CD4-positive, alpha-beta T cell (primary cell): ENCODE data around the gene KLHL1. TPM values are rescaled to one million over a fixed set of nuclear protein-coding genes. Genes with fewer than 3 reads are reported as not detected.

Experiments
- ATAC-seq: fragments of 200-7000 bp; cut with Tn5 transposase; one replicate; pipeline ENCODE4 v1.10.0; 2022; ENCODE audit warnings: mild to moderate bottlenecking; ENCODE audit not compliant: poor library complexity
- CTCF ChIA-PET: fragments of 350-600 bp; sonication (Branson Sonifier 250); formaldehyde crosslinking; loops from one replicate; lab custom pipeline; 2021; ENCODE audit warnings: antibody characterized with exemption, inconsistent platforms; lab: Charles Lee
- POLR2A ChIA-PET: fragments of 350-600 bp; sonication (Branson Sonifier 250); formaldehyde crosslinking; loops from one replicate; lab custom pipeline; 2021; ENCODE audit warnings: antibody characterized with exemption, inconsistent platforms; lab: Charles Lee
- DNase-seq, 14 experiments: peaks; one replicate each; pipeline ENCODE4 v3.0.0-alpha.2; 2013 to 2020; ENCODE audit warnings: mixed read lengths in 2 of 14
- H3K27ac ChIP-seq, 2 donors: one replicate each; pipeline versions ENCODE4 v1.5.1 to v1.7.0; 2013; ENCODE audit warnings: low read length in 2 of 2, low read depth in 1 of 2, mild to moderate bottlenecking in 1 of 2
- H3K27me3 ChIP-seq, 2 experiments: 1 replicate in 1 of 2; 2 replicates in 1 of 2; pipeline versions ENCODE4 v1.6.1 to v1.7.0; 2013; ENCODE audit warnings: low read length in 2 of 2, control low read depth in 1 of 2, mild to moderate bottlenecking in 1 of 2, moderate library complexity in 1 of 2; ENCODE audit not compliant: insufficient read depth in 2 of 2, control insufficient read depth in 1 of 2
- H3K36me3 ChIP-seq: one replicate; pipeline ENCODE4 v1.6.1; 2013; ENCODE audit warnings: low read length, control low read depth; ENCODE audit not compliant: insufficient read depth
- H3K4me1 ChIP-seq: one replicate; pipeline ENCODE4 v1.6.1; 2013; ENCODE audit warnings: low read length, control low read depth; ENCODE audit not compliant: insufficient read depth
- H3K4me3 ChIP-seq: one replicate; pipeline ENCODE4 v1.5.1; 2013; ENCODE audit warnings: mild to moderate bottlenecking, low read length, moderate library complexity
- H3K9me3 ChIP-seq, 2 experiments: 1 replicate in 1 of 2; 2 replicates in 1 of 2; pipeline versions ENCODE4 v1.6.1 to v1.7.0; 2013; ENCODE audit warnings: low read length in 2 of 2, mild to moderate bottlenecking in 2 of 2, control low read depth in 1 of 2, moderate library complexity in 1 of 2; ENCODE audit not compliant: control insufficient read depth in 1 of 2, insufficient read depth in 1 of 2
- H3K27ac Mint-ChIP-seq: one replicate; pipeline ENCODE4 v1.8.0; 2020; ENCODE audit warnings: mixed read lengths
- H3K27me3 Mint-ChIP-seq: one replicate; pipeline ENCODE4 v1.8.0; 2021; ENCODE audit warnings: mixed read lengths
- H3K36me3 Mint-ChIP-seq: one replicate; pipeline ENCODE4 v1.8.0; 2021; ENCODE audit warnings: low read depth, mixed read lengths
- H3K4me1 Mint-ChIP-seq: one replicate; pipeline ENCODE4 v1.8.0; 2021; ENCODE audit warnings: low read depth, mixed read lengths
- H3K4me3 Mint-ChIP-seq: one replicate; pipeline ENCODE4 v1.8.0; 2020; ENCODE audit warnings: mild to moderate bottlenecking, mixed read lengths
- H3K9me3 Mint-ChIP-seq: one replicate; pipeline ENCODE4 v1.8.0; 2020; ENCODE audit warnings: mixed read lengths
- intact Hi-C, 2 experiments: fragments of 100-400 bp; cut with DNase I in 1 of 2; cut with micrococcal nuclease in 1 of 2; formaldehyde crosslinking; loops; one replicate each; pipeline versions ENCODE4 v1.15.1 to v1.9.0; 2023 to 2025; cut with DNase I, micrococcal nuclease
- total RNA-seq, 174 experiments: library from RNA in 2 of 174; stranded (reverse) in 2 of 174; gene quantifications; one replicate each; pipeline ENCODE4 v1.2.3 and lab custom pipeline; 2021 to 2026
- TF ChIP-seq, protein P1 (sequence below): fragments of 200-600 bp; IDR thresholded peaks from one replicate; pipeline ENCODE4 v1.8.0; 2022; ENCODE audit warnings: antibody characterized with exemption, mild to moderate bottlenecking

The KLHL1 gene
- total RNA-seq, 2 experiments from 2014 or later, result not detected

DNA sequence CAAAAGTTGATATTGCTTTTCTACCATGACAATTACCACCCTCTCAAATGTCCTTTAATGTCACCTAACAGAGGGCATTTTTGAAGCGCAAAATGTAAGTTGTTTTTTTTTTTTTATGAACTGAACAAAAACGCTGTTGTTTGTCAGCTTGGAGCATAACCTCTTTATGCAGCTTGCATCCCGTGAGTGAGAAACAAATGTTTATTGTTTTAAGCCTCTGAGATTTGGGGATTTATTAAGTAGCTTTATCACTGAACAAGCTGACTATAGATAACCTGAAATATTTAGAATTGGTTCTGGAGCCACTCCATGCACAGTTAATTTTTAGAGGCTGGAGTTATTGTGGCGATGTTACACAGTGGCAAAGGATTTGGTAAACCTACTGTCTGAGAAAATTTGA lies 80.7 kb downstream of the KLHL1 start:
- no peaks in the 10 kb centered on the region for H3K36me3 ChIP-seq
- Mint-ChIP-seq H3K36me3 (no peaks in the 10 kb centered on the region), H3K4me3 (no peak overlapping the region), H3K27me3 (no peaks in the 10 kb centered on the region), H3K9me3 (peaks cover 7% of the 10 kb centered on the region), H3K4me1 (no peaks in the 10 kb centered on the region), H3K27ac (no peak overlapping the region)
- peaks cover 0 to 4% of the 10 kb centered on the region in 2 experiments for H3K9me3 ChIP-seq
- no peak overlapping the region for H3K4me3 ChIP-seq
- H3K27me3 ChIP-seq, result no peaks in the 10 kb centered on the region
- ChIA-PET CTCF (no interaction called here), POLR2A (no interaction called here)
- H3K4me1 ChIP-seq, result no peaks in the 10 kb centered on the region
- ATAC-seq (no peak), DNase-seq (no peak)
- H3K27ac ChIP-seq, result no peak overlapping the region
- TF ChIP-seq, protein P1, sequence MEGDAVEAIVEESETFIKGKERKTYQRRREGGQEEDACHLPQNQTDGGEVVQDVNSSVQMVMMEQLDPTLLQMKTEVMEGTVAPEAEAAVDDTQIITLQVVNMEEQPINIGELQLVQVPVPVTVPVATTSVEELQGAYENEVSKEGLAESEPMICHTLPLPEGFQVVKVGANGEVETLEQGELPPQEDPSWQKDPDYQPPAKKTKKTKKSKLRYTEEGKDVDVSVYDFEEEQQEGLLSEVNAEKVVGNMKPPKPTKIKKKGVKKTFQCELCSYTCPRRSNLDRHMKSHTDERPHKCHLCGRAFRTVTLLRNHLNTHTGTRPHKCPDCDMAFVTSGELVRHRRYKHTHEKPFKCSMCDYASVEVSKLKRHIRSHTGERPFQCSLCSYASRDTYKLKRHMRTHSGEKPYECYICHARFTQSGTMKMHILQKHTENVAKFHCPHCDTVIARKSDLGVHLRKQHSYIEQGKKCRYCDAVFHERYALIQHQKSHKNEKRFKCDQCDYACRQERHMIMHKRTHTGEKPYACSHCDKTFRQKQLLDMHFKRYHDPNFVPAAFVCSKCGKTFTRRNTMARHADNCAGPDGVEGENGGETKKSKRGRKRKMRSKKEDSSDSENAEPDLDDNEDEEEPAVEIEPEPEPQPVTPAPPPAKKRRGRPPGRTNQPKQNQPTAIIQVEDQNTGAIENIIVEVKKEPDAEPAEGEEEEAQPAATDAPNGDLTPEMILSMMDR, result no peak
- intact Hi-C loops, result no loop called here

DNA sequence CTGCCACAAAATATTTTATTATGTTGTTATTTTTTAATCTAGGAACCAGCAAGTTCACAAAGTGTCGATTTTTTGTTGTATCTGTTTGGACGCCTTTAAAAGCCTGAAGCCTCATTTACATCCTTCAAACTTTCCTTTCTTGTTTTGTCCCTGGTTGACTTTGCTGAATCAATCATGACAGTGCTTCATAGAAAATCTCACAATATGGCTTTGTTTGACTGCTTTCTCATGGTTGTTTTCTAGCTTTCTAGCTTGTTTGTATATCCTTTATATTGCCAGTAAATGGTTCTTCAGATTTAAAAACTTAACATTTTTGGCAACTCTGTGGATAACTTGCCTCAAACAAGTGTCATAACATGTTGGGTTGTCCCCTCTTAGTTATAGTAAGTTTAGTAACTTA lies 84.7 kb downstream of the KLHL1 start:
- intact Hi-C loops, result no loop called here
- Histone ChIP-seq H3K27me3 (no peaks in the 10 kb centered on the region), H3K9me3 (peaks cover 0 to 4% of the 10 kb centered on the region in 2 experiments), H3K36me3 (no peaks in the 10 kb centered on the region), H3K4me3 (no peak overlapping the region), H3K27ac (no peak overlapping the region), H3K4me1 (no peaks in the 10 kb centered on the region)
- Mint-ChIP-seq H3K4me1 (no peaks in the 10 kb centered on the region), H3K4me3 (no peak overlapping the region), H3K36me3 (no peaks in the 10 kb centered on the region), H3K27me3 (no peaks in the 10 kb centered on the region), H3K9me3 (peaks cover 13% of the 10 kb centered on the region), H3K27ac (no peak overlapping the region)
- ChIA-PET CTCF (no interaction called here), POLR2A (no interaction called here)
- ATAC-seq, result no peak
- TF ChIP-seq, protein P1, result no peak
- DNase-seq, result no peak

DNA sequence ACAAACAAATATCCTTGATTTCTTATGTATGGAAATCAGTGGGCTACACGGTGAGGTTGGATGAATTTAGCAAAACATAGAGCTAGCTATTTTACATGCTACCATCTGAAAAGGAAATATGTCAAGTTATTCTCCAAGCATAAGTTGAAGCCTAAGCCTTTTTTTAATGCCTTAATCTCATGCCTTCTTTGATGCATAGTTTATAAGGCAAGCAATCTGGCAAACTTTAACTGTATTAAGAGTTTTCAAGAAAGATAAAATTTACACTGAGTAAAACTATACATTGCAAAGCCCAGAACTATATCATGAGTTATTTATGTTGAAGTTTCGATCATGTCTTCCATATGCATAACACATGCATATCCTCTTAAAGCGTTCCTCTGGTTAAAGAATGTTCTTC lies 85.6 kb downstream of the KLHL1 start:
- Histone ChIP-seq H3K9me3 (peaks cover 0 to 4% of the 10 kb centered on the region in 2 experiments), H3K36me3 (no peaks in the 10 kb centered on the region), H3K27ac (no peak overlapping the region), H3K27me3 (no peaks in the 10 kb centered on the region), H3K4me3 (no peak overlapping the region), H3K4me1 (no peaks in the 10 kb centered on the region)
- CTCF ChIA-PET, result no interaction called here
- DNase-seq (no peak), ATAC-seq (no peak)
- no peak overlapping the region for H3K4me3 Mint-ChIP-seq
- no peaks in the 10 kb centered on the region for H3K27me3 Mint-ChIP-seq
- intact Hi-C loops, result no loop called here
- TF ChIP-seq, protein P1, result no peak
- POLR2A ChIA-PET, result no interaction called here
- no peak overlapping the region for H3K27ac Mint-ChIP-seq
- no peaks in the 10 kb centered on the region for H3K4me1 Mint-ChIP-seq
- H3K36me3 Mint-ChIP-seq, result no peaks in the 10 kb centered on the region
- H3K9me3 Mint-ChIP-seq, result peaks cover 16% of the 10 kb centered on the region
